GM19395 (cell line): Measurements from ENCODE around the gene RAB11FIP2.
A peak's percentile ranks its signal among the peaks of the same experiment; 100 is the strongest.
"Not testable (repeated sequence)": the region's sequence is repeated elsewhere in the genome, so short reads cannot be mapped to it uniquely, and the experiment has no call there.

Experiments
- ATAC-seq: cut with Tn5 transposase; IDR thresholded peaks from one replicate; pipeline ENCODE4 v1.9.1; 2021; ENCODE audit warnings: mild to moderate bottlenecking, moderate library complexity; ENCODE audit not compliant: unreplicated experiment

The RAB11FIP2 gene, protein sequence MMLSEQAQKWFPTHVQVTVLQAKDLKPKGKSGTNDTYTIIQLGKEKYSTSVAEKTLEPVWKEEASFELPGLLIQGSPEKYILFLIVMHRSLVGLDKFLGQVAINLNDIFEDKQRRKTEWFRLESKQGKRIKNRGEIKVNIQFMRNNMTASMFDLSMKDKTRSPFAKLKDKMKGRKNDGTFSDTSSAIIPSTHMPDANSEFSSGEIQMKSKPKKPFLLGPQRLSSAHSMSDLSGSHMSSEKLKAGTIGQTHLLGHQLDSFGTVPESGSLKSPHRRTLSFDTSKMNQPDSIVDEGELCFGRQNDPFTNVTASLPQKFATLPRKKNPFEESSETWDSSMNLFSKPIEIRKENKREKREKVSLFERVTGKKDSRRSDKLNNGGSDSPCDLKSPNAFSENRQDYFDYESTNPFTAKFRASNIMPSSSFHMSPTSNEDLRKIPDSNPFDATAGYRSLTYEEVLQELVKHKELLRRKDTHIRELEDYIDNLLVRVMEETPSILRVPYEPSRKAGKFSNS

DNA sequence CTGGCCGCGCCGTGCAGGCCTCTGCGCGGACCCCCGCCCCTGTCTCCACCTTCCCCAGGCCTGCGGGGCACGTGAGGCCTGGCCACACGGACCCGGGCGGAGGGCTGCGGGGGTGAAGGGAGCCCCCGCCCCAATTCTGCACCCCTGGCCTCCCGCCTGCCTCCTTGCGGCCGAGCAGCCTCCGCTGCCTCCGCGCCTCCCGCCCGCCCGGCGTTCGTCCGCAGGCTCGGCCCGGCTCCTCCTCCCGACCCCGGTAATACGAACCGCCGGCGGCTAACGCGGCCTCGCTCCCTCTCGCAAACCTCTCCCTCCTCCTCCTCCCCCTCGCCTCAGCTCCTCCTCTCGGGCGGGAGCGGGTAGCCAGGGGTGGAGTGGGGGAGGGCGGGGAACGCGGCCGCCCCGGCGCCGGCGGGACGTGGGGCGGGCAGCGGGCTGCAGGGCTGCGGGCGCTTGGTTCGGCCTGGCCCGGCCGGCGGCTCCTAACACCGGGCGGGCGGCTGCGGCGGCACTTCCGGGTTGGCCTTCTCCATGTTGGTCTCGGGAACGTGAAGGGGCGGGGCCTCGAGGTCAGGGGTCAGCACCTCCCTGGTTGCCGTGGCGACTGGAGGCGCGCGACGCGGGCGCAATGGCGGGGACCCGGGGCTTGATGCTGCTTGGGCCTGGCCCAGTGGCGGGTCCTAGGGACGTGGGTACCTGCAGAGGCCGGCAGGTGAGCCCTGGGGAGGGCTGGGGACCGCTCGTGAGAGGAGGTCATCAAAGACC lies at the start of gene RAB11FIP2:
Gene RAB11FIP2, minus strand, starts transcription at position 547 of the 762 bp plus-strand sequence. CDS start 778 bp downstream, outside the sequence.
- peak; percentile 96 for ATAC-seq

DNA sequence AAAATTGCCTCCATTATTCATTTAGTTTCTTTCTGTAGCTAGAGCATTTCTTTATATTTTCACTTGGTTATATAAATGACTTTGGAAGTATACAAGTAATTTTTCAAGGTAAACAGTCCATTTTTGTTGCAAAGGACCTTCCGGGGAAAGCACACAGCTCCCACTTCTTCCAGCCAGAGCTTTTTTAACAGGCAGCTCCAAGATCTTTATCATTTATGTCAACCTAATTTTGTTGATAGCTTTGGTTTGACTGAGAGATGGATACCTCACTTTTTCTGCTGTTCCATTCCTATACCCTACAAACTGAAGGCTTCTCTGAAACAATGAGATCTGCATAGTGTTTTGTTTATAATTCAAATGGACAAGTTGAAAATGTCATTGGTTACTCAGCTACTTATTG lies 49.3 kb upstream of the RAB11FIP2 start:
- ATAC-seq, result no peak

DNA sequence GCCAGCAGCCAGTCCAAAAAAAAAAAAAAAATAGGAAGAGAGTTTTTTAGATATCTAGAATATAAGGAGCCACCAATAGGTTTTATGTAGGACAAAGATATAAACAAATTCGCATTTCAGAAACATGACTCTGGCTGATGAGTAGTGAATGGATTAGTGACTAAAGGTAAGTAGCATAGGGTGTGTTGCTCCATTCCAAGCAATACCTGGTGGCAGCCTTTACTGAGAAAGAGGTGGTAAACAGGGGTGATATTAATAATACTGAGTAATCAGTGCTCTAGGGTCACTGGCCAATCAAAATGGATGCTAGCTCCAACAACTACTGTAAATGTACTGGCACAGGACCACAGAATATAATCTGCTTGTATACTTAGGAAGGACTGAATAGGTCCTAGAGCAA lies 45.5 kb upstream of the RAB11FIP2 start:
- no peak for ATAC-seq

DNA sequence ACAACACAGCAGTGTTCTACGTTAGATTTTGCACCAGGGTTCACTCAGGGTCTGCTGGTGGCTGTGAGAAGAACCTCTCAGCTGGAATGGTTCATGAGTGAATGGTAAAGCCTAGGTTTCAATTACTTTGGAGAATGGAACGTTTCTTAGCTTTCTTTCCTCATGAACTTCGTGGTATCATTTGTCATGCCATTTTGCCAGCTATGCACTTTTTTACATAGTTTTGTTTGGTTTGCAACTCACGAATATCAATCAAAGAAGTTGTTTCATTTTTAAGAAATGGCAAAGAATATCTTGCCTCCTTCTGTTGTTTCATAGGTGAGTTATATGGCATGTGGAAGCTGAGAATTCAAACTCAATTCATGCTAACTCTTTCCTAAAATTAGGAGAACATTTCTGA lies 34.1 kb upstream of the RAB11FIP2 start:
- no peak for ATAC-seq

DNA sequence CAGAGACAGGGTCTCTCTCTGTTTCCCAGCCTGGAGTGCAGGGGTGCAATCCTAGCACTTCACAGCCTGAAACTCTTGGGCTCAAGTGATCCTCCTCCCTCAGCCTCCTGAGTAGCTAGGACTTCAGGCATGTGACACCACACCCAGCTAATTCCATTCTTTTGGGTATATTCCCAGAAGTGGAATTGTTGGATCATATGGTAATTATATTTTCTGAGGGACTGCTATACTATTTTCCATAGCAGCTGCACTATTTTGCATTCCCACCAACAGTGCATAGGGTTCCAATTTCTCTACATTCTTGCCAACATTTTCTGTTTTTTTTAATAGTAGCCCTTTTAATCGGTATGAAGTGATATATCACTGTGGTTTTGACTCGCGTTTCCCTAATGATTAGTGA lies 30.0 kb upstream of the RAB11FIP2 start:
- no peak for ATAC-seq

- no peak for ATAC-seq
Observed at GRCh38 chr10:118072840-118073239, 26.1 kb upstream of the RAB11FIP2 start.

- not testable (repeated sequence) for ATAC-seq
Observed at GRCh38 chr10:118067389-118067788, 20.6 kb upstream of the RAB11FIP2 start.

DNA sequence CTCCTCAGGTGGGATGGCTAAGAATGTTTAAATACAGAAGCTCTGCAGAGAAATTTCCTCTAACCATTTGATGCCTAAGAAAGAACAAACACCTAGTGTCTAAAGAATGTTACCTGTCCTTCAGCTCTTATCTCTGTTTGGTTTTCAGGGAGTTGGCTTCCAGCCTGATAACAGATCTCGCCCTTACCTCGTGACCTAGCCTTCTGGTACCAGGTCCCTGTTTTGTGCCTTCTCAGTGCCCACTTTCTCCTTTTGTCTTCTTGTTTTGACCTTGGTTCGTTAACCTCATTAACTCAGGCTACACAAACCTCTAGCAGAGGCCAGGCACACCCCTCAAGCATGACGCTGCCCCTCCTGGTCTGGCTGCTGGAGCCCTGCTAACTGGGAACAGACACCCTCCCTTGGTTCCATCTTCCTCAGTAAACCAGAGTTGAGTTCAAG lies 16.1 kb upstream of the RAB11FIP2 start:
- no peak for ATAC-seq

DNA sequence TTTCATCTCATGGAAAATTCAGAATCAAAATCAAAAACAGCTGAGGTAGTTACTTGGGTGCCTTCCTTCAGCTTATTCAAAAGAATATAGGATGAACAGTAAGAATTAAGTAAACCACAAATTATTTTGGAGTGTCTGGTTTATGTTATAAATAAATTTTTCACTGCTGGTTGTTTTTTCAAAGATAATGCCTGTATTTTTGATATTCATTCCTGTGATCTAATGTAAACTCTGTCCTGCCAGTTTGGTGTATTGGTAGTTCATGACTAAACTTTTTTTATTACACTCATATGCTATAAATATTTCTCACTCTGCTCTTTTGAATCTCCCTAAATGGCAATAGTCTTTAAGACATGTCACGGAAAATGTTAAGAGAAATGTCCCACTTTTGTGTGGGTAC lies 11.6 kb upstream of the RAB11FIP2 start:
- no peak for ATAC-seq

DNA sequence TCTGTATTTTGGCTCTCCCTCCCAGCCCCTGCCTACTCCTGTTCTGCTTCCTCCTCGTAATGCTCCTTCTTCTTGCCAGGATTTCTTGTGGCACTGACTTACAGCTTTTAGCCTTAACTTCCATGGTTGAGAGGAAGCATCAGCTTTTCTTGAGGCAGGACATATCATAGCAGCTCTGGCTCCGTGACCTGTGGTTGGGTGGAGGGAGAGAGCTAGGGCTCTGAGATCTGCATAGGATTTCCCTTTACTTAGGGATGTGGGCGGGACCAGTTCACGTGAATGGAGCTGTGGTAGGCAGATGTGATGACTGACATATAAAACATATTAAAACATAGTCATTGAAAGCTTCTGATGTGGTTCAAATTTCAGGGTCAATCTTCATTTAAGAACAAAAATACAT lies 10.6 kb upstream of the RAB11FIP2 start:
- ATAC-seq, result no peak

GRCh38 chr10:118054383-118054782 lies 7.6 kb upstream of the RAB11FIP2 start:
- ATAC-seq, result no peak

GRCh38 chr10:118052816-118053215 lies 6.1 kb upstream of the RAB11FIP2 start:
- ATAC-seq, result no peak

- ATAC-seq, result no peak
Observed at GRCh38 chr10:118047880-118048279, 1.1 kb upstream of the RAB11FIP2 start.

GRCh38 chr10:118047157-118047719 lies 497 bp upstream of the RAB11FIP2 start:
- peak; percentile 28 for ATAC-seq

- ATAC-seq, result peak; percentile 26
Observed at GRCh38 chr10:118045837-118046394, 825 bp downstream of the RAB11FIP2 start.

- no peak for ATAC-seq
Observed at GRCh38 chr10:118045158-118045836, 1.4 kb downstream of the RAB11FIP2 start.

GRCh38 chr10:118042827-118043242 lies 3.9 kb downstream of the RAB11FIP2 start:
- ATAC-seq, result no peak

GRCh38 chr10:118042336-118042735 lies 4.4 kb downstream of the RAB11FIP2 start:
- ATAC-seq, result no peak

GRCh38 chr10:118041316-118041715 lies 5.4 kb downstream of the RAB11FIP2 start:
- no peak for ATAC-seq

- no peak for ATAC-seq
Observed at GRCh38 chr10:118036281-118036875, 10.4 kb downstream of the RAB11FIP2 start.
